Loucy (cell line): Measurements from ENCODE around the gene ST6GALNAC1.

ENCODE experiments used
- EZH2phosphoT487 ChIP-seq: fragments of 200-600 bp; IDR thresholded peaks from 2 replicates; pipeline ENCODE4 v1.6.1; 2018; ENCODE audit warnings: antibody characterized with exemption, mild to moderate bottlenecking, moderate library complexity, borderline replicate concordance
- TF ChIP-seq, protein P1 (sequence below): fragments of 200-600 bp; sonication (generic); conservative IDR thresholded peaks from 2 replicates; pipeline ENCODE4 v1.5.1; 2014; ENCODE audit warnings: mild to moderate bottlenecking, antibody characterized with exemption, low read length

DNA sequence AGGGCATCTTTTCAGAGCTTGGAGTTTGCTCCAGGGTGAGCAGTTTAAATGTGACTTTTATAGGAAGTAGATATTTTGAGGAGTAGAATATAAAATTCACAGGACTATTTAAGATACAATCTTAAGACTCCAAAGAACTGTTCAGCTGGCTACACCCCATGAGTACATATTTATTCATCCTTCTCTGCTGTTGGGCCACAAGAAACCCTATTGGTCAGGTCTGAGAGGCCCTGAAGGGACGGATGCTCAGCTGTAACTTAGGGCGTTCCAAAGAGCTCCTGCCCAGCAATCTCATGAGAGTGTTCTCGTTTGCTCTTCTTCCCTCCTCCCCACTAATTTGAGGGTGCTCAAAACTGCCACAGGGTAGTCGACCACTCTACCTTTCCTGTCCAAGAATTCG is 65.2 kb downstream of the ST6GALNAC1 start:
- TF ChIP-seq EZH2phosphoT487 = no peak
- TF ChIP-seq, protein P1, sequence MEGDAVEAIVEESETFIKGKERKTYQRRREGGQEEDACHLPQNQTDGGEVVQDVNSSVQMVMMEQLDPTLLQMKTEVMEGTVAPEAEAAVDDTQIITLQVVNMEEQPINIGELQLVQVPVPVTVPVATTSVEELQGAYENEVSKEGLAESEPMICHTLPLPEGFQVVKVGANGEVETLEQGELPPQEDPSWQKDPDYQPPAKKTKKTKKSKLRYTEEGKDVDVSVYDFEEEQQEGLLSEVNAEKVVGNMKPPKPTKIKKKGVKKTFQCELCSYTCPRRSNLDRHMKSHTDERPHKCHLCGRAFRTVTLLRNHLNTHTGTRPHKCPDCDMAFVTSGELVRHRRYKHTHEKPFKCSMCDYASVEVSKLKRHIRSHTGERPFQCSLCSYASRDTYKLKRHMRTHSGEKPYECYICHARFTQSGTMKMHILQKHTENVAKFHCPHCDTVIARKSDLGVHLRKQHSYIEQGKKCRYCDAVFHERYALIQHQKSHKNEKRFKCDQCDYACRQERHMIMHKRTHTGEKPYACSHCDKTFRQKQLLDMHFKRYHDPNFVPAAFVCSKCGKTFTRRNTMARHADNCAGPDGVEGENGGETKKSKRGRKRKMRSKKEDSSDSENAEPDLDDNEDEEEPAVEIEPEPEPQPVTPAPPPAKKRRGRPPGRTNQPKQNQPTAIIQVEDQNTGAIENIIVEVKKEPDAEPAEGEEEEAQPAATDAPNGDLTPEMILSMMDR = no peak
